22Rv1 (cell line): Measurements from ENCODE around the gene COTL1.

ENCODE experiments used
- H3K27ac ChIP-seq: fragments of 450-650 bp; 2 replicates; pipeline ENCODE4 v1.5.1; 2017
- ZFX ChIP-seq: fragments of 450-650 bp; IDR thresholded peaks from 2 replicates; pipeline ENCODE4 v1.6.1; 2017; ENCODE audit warnings: antibody characterized with exemption, borderline replicate concordance
- TF ChIP-seq, protein P1 (sequence below): fragments of 450-650 bp; IDR thresholded peaks from 2 replicates; pipeline ENCODE4 v1.5.1; 2017; ENCODE audit warnings: mild to moderate bottlenecking

The COTL1 gene

DNA sequence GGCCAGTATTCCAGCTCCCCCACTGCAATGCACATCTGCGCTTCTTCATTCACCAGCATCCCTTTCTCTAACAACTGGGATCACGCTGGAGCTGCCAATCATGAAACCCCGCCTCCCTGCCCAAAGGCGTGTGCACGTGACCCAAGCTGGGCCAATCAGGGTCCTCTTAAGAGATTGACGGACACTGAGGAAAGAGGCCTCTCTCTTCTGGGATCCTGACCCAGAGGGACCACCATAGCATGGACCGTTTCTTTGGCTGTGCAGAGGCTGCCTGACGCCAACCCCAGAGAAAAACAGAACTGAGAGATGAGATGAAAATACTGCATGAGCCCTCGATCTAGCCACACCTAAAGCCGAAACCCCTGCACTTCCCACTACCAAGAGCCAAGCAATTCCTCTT lies 32.0 kb downstream of the COTL1 start:
- H3K27ac ChIP-seq: no peak overlapping the region
- no peak for TF ChIP-seq ZFX
- TF ChIP-seq, protein P1, sequence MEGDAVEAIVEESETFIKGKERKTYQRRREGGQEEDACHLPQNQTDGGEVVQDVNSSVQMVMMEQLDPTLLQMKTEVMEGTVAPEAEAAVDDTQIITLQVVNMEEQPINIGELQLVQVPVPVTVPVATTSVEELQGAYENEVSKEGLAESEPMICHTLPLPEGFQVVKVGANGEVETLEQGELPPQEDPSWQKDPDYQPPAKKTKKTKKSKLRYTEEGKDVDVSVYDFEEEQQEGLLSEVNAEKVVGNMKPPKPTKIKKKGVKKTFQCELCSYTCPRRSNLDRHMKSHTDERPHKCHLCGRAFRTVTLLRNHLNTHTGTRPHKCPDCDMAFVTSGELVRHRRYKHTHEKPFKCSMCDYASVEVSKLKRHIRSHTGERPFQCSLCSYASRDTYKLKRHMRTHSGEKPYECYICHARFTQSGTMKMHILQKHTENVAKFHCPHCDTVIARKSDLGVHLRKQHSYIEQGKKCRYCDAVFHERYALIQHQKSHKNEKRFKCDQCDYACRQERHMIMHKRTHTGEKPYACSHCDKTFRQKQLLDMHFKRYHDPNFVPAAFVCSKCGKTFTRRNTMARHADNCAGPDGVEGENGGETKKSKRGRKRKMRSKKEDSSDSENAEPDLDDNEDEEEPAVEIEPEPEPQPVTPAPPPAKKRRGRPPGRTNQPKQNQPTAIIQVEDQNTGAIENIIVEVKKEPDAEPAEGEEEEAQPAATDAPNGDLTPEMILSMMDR: no peak

DNA sequence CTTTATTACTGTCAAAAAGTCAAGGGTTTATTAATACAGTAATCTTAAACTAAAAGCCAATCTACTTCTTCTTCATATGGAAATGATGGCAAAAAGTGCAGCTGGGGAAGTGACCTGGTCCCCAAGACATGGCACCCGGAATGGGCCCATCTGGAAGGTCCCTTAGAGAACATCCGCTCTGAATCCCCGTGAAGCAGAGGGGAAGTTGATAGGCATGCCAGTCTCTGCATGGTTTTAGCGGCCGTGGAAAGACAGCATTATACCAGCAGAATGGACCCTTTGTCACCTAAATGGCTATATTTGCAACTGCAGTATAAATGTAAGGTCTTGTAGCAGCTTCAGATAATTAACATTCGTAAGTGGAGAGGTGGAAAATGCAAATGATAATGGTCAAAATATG lies 32.4 kb downstream of the COTL1 start:
- TF ChIP-seq, protein P1: no peak
- no peak for TF ChIP-seq ZFX
- no peak overlapping the region for H3K27ac ChIP-seq

DNA sequence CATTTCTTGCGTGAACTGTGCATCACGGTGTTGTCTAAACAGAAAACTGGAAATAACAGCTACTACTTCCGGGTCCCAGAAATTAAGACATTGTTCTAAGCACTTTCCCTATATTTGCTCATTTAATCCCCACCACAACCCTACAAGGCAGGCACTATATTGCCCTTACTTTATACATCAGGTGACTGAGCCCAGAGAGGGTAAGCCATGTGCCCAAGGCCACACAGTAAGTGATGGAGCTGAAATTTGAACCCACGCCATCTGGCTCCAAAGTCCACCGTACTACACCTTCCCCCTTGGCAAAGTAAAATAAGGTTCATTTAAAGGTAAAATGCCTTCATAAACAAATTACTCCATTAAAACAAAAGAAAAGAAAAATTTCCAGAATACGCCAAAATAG lies 33.2 kb downstream of the COTL1 start:
- H3K27ac ChIP-seq: no peak overlapping the region
- TF ChIP-seq, protein P1: no peak
- TF ChIP-seq ZFX: no peak

DNA sequence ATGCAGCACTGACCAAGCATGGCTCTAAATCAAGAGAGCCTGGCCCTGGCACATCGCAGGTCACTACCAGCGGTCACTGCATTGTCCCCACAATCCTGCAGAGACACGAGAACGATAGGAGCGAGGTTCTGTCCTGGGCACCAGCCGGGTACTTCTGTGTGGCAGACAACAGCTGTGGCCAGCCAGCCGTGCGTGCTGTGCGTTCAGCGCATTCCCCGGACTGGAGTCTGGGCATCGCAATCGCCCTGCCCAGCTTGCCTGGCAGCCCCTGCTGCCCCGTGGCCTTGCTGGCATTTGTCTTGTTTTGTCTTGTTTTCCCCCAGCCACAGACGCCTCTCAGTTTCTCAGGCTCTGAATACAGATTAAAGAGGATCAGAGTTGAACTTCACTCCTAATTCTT lies 33.9 kb downstream of the COTL1 start:
- TF ChIP-seq, protein P1: no peak
- TF ChIP-seq ZFX: no peak
- no peak overlapping the region for H3K27ac ChIP-seq

DNA sequence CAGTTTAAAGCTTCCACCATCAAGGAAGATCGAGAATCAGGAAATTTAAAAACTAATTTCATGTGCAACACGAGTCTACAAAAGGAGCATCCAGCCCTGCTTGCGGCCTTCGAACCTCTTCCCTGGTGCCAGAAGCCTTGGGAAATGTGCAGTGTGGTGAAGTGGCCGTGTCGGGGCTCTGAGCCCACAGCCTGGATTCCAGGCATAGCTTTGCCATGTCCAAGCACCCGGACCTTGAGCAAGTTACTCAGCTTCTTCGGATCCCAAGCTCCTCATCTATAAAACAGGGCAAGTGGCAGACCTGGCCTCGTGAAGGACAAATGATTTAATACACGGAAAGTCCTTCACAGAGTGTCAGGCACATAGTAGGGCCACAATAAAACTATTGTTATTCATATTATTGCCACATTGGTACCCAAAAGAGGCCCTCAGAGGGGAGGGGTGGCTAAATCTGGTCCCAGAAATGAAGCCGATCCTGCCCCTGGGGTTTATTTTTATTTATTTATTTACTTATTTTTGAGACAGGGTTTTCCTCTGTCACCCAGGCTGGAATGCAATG lies 34.8 kb downstream of the COTL1 start:
- no peak overlapping the region for H3K27ac ChIP-seq
- TF ChIP-seq ZFX: no peak
- TF ChIP-seq, protein P1: no peak

DNA sequence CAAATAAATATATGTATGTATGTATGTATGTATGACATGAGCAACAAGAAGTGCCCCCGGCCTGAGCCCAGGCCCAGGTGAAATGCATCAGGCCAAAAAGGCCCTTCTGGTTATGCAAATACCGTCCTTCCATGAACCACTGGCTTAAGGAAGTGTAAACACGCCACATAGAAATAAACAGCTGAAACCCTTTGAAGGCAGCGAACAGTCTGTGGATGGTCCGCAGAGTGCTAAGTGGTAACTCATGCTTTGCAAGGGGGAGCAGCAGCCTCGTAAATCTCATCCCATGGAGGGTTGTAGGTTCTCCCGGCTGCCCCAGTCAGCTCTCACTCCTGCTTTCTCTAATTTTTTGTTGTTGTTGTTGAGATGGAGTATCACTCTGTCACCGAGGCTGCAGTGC lies 36.7 kb downstream of the COTL1 start:
- no peak overlapping the region for H3K27ac ChIP-seq
- TF ChIP-seq, protein P1: no peak
- TF ChIP-seq ZFX: no peak

DNA sequence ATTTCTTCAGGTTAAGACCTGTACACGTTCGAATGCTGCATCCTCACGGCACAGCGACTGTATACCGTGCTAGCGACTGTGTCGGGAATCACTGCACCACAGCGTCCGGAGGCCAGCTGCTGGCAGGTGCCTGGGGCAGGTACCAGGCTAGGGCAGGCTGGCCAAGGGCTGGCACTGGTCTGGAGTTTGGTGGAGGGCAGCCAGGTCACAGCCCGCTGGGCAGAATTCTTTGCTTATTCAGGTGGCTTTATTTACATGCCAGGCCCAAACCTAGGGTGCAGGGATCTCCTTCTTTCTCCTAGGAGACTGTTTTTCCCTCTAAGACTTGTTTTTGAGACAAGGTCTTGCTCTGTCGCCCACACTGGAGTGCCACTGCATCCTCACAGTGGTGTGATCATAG lies 37.9 kb downstream of the COTL1 start:
- no peak for TF ChIP-seq ZFX
- TF ChIP-seq, protein P1: no peak
- no peak overlapping the region for H3K27ac ChIP-seq
